ENCODE measurements around the gene PTH2. TPM values are rescaled to one million over a fixed set of nuclear protein-coding genes. Genes with fewer than 3 reads are reported as not detected.

PTH2 gene
- total RNA-seq, 1 donor from 2014 or later, result not detected

DNA sequence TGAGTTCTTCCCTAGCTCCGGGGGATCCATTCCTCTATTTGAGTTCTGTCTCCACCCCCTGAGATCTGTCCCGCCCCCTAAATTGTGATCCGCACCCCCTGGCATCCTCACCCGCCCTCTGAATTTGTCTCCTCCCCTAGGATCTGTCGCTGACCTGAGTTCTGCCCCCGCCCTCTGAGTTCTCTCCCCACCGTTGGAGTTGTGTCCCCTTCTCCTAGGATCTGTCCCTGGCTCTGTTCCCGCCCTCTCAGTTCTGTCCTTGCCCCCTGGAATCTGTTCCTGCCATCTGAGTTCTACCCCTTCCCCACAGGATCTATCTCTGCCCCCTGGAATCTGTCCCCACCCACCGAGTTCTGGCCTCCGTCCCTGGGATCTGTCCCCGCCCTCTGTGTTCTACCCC is 19.1 kb upstream of the PTH2 start:
- Mint-ChIP-seq H3K27me3 (ENCODE audit: low read depth) (peaks cover 48% of the 10 kb centered on the region), H3K4me1 (ENCODE audit: low read depth) (peaks cover 21% of the 10 kb centered on the region), H3K27ac (ENCODE audit: unreplicated experiment) (peak overlapping the region; percentile 22), H3K9me3 (ENCODE audit: low read depth) (no peaks in the 10 kb centered on the region), H3K36me3 (ENCODE audit: low read depth) (no peaks in the 10 kb centered on the region), H3K4me3 (ENCODE audit: unreplicated experiment) (peak overlapping the region; percentile 76)
- TF ChIP-seq, protein P1, sequence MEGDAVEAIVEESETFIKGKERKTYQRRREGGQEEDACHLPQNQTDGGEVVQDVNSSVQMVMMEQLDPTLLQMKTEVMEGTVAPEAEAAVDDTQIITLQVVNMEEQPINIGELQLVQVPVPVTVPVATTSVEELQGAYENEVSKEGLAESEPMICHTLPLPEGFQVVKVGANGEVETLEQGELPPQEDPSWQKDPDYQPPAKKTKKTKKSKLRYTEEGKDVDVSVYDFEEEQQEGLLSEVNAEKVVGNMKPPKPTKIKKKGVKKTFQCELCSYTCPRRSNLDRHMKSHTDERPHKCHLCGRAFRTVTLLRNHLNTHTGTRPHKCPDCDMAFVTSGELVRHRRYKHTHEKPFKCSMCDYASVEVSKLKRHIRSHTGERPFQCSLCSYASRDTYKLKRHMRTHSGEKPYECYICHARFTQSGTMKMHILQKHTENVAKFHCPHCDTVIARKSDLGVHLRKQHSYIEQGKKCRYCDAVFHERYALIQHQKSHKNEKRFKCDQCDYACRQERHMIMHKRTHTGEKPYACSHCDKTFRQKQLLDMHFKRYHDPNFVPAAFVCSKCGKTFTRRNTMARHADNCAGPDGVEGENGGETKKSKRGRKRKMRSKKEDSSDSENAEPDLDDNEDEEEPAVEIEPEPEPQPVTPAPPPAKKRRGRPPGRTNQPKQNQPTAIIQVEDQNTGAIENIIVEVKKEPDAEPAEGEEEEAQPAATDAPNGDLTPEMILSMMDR (IDR thresholded peaks at IDR 0.05), result no peak
- DNase-seq (ENCODE audit: low spot score), result no peak

DNA sequence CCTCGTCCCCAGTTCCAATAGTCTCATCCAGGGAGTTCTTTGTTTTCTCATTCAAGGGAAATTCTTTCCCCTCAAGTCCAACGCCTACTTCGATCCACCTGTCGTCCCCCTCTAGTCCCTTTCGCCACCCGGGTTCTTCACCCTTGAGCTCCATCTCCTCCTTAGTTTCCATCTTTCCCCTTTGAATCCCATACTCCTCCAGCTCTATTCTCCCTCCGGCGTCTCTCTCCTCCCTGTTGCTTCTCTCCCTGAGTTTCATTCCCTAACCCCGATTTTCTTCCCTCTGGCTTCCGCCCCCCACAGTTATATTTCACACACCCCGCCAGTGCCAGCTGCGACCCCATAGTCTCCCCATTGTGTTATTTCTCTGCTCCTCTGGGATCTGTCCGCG is 18.7 kb upstream of the PTH2 start:
- Mint-ChIP-seq H3K27me3 (ENCODE audit: low read depth) (peaks cover 51% of the 10 kb centered on the region), H3K36me3 (ENCODE audit: low read depth) (no peaks in the 10 kb centered on the region), H3K4me3 (ENCODE audit: unreplicated experiment) (peak overlapping the region; percentile 76), H3K9me3 (ENCODE audit: low read depth) (no peaks in the 10 kb centered on the region), H3K27ac (ENCODE audit: unreplicated experiment) (peak overlapping the region; percentile 1), H3K4me1 (ENCODE audit: low read depth) (peaks cover 21% of the 10 kb centered on the region)
- no peak for DNase-seq (ENCODE audit: low spot score)
- TF ChIP-seq, protein P1 (IDR thresholded peaks at IDR 0.05), result no peak

DNA sequence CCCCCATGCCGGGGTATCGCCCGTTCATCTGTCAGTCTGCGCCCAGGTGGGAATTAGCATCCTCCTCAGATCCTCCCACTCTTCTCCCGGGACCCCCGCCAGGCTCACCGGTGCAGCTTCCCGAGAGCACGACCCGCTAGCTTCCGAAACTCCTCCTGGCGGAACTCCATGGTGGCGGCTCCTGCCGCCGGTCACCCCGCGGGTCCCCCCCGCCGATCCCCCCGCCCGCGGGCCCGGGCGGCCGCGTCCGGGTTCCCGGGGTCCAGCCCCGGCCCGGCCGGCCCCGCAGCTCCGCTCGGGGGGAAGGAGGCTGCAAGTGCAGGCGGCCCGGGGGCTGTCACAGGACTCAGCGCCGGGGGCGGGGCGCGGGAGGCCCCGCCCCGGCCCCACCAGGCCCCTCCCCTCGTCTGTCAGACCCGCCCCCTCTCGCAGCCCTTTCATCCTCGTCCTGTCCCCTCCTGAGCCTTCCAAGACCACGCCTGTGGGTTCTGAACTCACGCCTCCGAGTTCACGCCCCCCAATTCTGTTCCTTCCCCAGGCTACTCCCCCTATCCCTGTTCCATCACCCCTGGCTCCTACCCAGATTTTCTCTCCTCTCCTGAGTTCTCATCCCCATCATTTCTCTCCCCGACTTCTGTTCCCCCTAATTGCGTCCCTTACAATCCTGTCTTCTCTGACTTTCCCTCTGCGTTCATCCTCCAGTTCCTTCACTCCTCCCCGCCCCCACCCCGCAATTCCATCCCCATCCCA is 18.1 kb upstream of the PTH2 start, which contains the start of gene SLC17A7:
Gene SLC17A7, minus strand, starts transcription at position 318 of the 750 bp plus-strand sequence. Its CDS starts 148 bp downstream, at position 170.
- Mint-ChIP-seq H3K9me3 (ENCODE audit: low read depth) (no peaks in the 10 kb centered on the region), H3K4me3 (ENCODE audit: unreplicated experiment) (peak within 1 kb of the TSS; percentile 76), H3K27ac (ENCODE audit: unreplicated experiment) (peak within 1 kb of the TSS; percentile 22), H3K36me3 (ENCODE audit: low read depth) (no peaks in the 10 kb centered on the region), H3K27me3 (ENCODE audit: low read depth) (peaks cover 57% of the 10 kb centered on the region), H3K4me1 (ENCODE audit: low read depth) (peaks cover 21% of the 10 kb centered on the region)
- TF ChIP-seq, protein P1 (IDR thresholded peaks at IDR 0.05), result peak; percentile 37
- no peak for DNase-seq (ENCODE audit: low spot score)

DNA sequence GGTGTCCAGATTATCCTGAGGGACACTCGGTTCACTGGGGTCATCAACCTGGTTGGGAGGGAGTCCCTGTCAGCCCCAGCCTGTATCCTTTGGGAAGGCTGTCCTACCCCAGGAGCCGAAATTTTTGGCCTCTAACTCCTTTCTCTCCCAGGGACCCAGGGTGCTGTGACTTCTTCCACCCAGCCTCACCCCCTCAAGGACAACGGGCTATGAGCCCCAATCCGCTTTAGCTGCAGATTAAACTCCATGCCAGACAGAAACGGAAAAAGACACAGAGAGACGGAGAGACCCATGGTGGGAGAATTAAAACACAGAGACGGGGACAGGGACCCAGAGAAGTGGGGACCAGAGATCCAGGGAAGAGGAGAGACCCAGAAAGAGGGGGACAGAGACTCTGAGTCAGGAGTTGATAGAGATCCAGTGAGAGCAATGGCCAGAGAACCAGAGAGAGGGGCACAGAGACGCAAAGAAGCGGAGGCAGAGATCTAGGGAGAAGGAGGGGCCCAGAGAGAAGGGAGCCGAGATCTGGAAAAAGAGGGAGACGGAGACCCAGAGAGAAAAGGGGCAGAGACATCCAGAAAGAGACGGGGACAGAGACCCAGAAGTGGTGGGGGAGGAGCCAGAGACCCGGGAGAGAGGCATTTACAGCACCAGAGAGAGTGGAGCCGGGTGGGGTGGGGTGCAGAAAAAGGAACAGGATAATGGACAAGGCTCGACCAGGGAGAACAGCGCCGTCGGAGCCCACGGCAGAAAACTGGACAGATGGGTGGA is 17.4 kb upstream of the PTH2 start:
- Mint-ChIP-seq H3K4me1 (ENCODE audit: low read depth) (peaks cover 21% of the 10 kb centered on the region), H3K9me3 (ENCODE audit: low read depth) (no peaks in the 10 kb centered on the region), H3K27me3 (ENCODE audit: low read depth) (peaks cover 64% of the 10 kb centered on the region), H3K4me3 (ENCODE audit: unreplicated experiment) (peak overlapping the region; percentile 29), H3K36me3 (ENCODE audit: low read depth) (no peaks in the 10 kb centered on the region), H3K27ac (ENCODE audit: unreplicated experiment) (no peak overlapping the region)
- TF ChIP-seq, protein P1 (IDR thresholded peaks at IDR 0.05), result no peak
- no peak for DNase-seq (ENCODE audit: low spot score)

DNA sequence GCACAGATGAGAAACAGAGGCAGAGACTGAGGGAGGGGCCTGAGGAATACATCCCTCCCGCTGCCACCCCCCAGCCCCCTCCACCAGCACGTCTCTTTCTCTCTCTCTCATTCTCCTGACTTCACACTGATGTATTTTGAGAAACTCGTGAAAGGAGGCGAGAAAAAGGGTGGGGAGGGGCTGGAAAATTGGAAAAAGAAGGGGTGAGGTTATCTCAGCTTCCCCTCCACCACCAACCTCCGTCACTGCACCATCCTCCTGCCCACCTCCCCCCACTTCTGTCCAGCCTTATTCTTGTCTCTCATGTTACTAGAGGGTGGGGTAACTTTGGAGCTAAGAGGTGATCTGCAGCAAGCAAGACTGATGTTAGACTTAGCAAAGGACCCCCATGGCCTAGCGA is 16.6 kb upstream of the PTH2 start:
- no peaks in the 10 kb centered on the region for H3K9me3 Mint-ChIP-seq (ENCODE audit: low read depth)
- no peak overlapping the region for H3K27ac Mint-ChIP-seq (ENCODE audit: unreplicated experiment)
- peaks cover 72% of the 10 kb centered on the region for H3K27me3 Mint-ChIP-seq (ENCODE audit: low read depth)
- no peak overlapping the region for H3K4me3 Mint-ChIP-seq (ENCODE audit: unreplicated experiment)
- DNase-seq (ENCODE audit: low spot score), result no peak
- H3K36me3 Mint-ChIP-seq (ENCODE audit: low read depth), result no peaks in the 10 kb centered on the region
- TF ChIP-seq, protein P1 (IDR thresholded peaks at IDR 0.05), result no peak
- H3K4me1 Mint-ChIP-seq (ENCODE audit: low read depth), result peaks cover 21% of the 10 kb centered on the region
